Esophagus muscularis mucosa (tissue), 4 donors: ENCODE results near the gene RIN3. TPM values are rescaled to one million over a fixed set of nuclear protein-coding genes. Genes with fewer than 3 reads are reported as not detected.
"Not testable (repeated sequence)": the region's sequence is repeated elsewhere in the genome, so short reads cannot be mapped to it uniquely, and the experiment has no call there.

Source experiments
- DNase-seq: peaks from one replicate; pipeline ENCODE4 v3.0.0-alpha.2; 2017; ENCODE audit errors: extremely low spot score
- H3K27ac ChIP-seq, 4 donors: fragments of 200-600 bp; sonication (generic); replicated peaks in 1 of 4; 1 replicate in 3 of 4; 2 replicates in 1 of 4; pipeline ENCODE4 v1.5.1; 2016 to 2019; ENCODE audit warnings: mild to moderate bottlenecking in 1 of 4
- H3K27me3 ChIP-seq, 4 donors: fragments of 200-600 bp; sonication (generic); one replicate each; pipeline versions ENCODE4 v1.5.1 to v1.6.0; 2016 to 2019
- H3K36me3 ChIP-seq, 4 donors: fragments of 200-600 bp; sonication (generic); one replicate each; pipeline ENCODE4 v1.5.1; 2016 to 2019
- H3K4me1 ChIP-seq, 4 donors: fragments of 200-600 bp; sonication (generic); one replicate each; pipeline ENCODE4 v1.5.1; 2016 to 2019
- H3K4me3 ChIP-seq, 4 donors: fragments of 200-600 bp; sonication (generic); 1 replicate in 2 of 4; 2 replicates in 2 of 4; pipeline ENCODE4 v1.5.1; 2016 to 2019; ENCODE audit warnings: mild to moderate bottlenecking in 4 of 4, moderate library complexity in 1 of 4
- H3K9me3 ChIP-seq, 4 donors: fragments of 200-600 bp; sonication (generic); 1 replicate in 3 of 4; 2 replicates in 1 of 4; pipeline ENCODE4 v1.5.1; 2016 to 2019
- CTCF ChIP-seq, 3 experiments: fragments of 200-600 bp in 2 of 3; fragments of 450-650 bp in 1 of 3; sonication (generic) in 2 of 3; IDR thresholded peaks; one replicate each; pipeline ENCODE4 v1.5.1; 2017 to 2019; ENCODE audit warnings: antibody characterized with exemption in 3 of 3, mild to moderate bottlenecking in 2 of 3, moderate library complexity in 1 of 3
- EP300 ChIP-seq: sonication (generic); formaldehyde crosslinking; IDR thresholded peaks from one replicate; pipeline ENCODE4 v1.6.1; 2017; ENCODE audit warnings: antibody characterized with exemption
- POLR2A ChIP-seq: fragments of 450-650 bp; IDR thresholded peaks from one replicate; pipeline ENCODE4 v1.6.1; 2017; ENCODE audit warnings: antibody characterized with exemption, moderate library complexity, mild to moderate bottlenecking, low read depth
- POLR2AphosphoS5 ChIP-seq, 2 donors: sonication (generic); formaldehyde crosslinking; IDR thresholded peaks; one replicate each; pipeline ENCODE4 v1.6.1; 2017; ENCODE audit warnings: antibody characterized with exemption in 2 of 2
- WGBS: methylation state at CpG from one replicate; pipeline ENCODE4 v1.1.5; 2018; 5-methylcytosine and 5-hydroxymethylcytosine counted together
- intact Hi-C: fragments of 100-400 bp; cut with DNase I; formaldehyde crosslinking; loops from one replicate; pipeline ENCODE4 v1.15.1; 2023
- total RNA-seq, 4 donors: library from RNA; depleted of rRNA; stranded (reverse); fragments of >200 nt; gene quantifications; one replicate each; pipeline versions ENCODE4 v1.1.0 to v1.2.1, GENCODE V29; 2016

The RIN3 gene
- total RNA-seq, 4 donors from 2014 or later: 10.6 to 20.0 (median 13.1) TPM

GRCh38 chr14:92529903-92530302 lies 16.3 kb downstream of the RIN3 start:
- intact Hi-C loops: no loop called here
- H3K27me3 ChIP-seq: no peaks in the 10 kb centered on the region
- TF ChIP-seq POLR2A (no peak), CTCF (IDR thresholded peaks at IDR 0.05) (no peak), EP300 (no peak), POLR2AphosphoS5 (IDR thresholded peaks at IDR 0.05) (no peak)
- H3K9me3 ChIP-seq: no peaks in the 10 kb centered on the region
- DNase-seq: no peak
- WGBS: 75% methylated on average over 4 of the region's 4 CpGs
- peaks cover 0 to 21% (median 13%) of the 10 kb centered on the region in 4 donors for H3K4me1 ChIP-seq
- H3K27ac ChIP-seq: no peak overlapping the region
- H3K36me3 ChIP-seq: no peaks in the 10 kb centered on the region
- H3K4me3 ChIP-seq: no peak overlapping the region

GRCh38 chr14:92531106-92531873 lies 17.7 kb downstream of the RIN3 start:
- WGBS: 80% methylated on average over 14 of the region's 16 CpGs
- TF ChIP-seq CTCF (IDR thresholded peaks at IDR 0.05) (no peak), POLR2AphosphoS5 (IDR thresholded peaks at IDR 0.05) (peak; percentile 16 to 29)
- H3K36me3 ChIP-seq: no peaks in the 10 kb centered on the region
- H3K9me3 ChIP-seq: no peaks in the 10 kb centered on the region
- no peaks in the 10 kb centered on the region for H3K27me3 ChIP-seq
- no peak overlapping the region for H3K27ac ChIP-seq
- no peak overlapping the region for H3K4me3 ChIP-seq
- DNase-seq: no peak
- H3K4me1 ChIP-seq: peaks cover 3 to 19% (median 8%) of the 10 kb centered on the region in 4 donors
- intact Hi-C loops: no loop called here

- intact Hi-C loops: no loop called here
- no peaks in the 10 kb centered on the region for H3K27me3 ChIP-seq
- WGBS: 68% methylated on average over 10 of the region's 10 CpGs
- no peak overlapping the region for H3K4me3 ChIP-seq
- no peaks in the 10 kb centered on the region for H3K9me3 ChIP-seq
- H3K27ac ChIP-seq: no peak overlapping the region
- no peak for DNase-seq
- TF ChIP-seq POLR2A (no peak), EP300 (no peak), CTCF (IDR thresholded peaks at IDR 0.05) (no peak), POLR2AphosphoS5 (IDR thresholded peaks at IDR 0.05) (no peak)
- H3K36me3 ChIP-seq: no peaks in the 10 kb centered on the region
- H3K4me1 ChIP-seq: peaks cover 3 to 22% (median 10%) of the 10 kb centered on the region in 4 donors
These were observed 19.0 kb downstream of the RIN3 start for GRCh38 chr14:92532490-92533163.

GRCh38 chr14:92534932-92535643 lies 21.5 kb downstream of the RIN3 start:
- no peaks in the 10 kb centered on the region for H3K9me3 ChIP-seq
- intact Hi-C loops: no loop called here
- DNase-seq: no peak
- TF ChIP-seq POLR2A: no peak
- no peak for TF ChIP-seq CTCF (IDR thresholded peaks at IDR 0.05)
- no peak for TF ChIP-seq EP300
- TF ChIP-seq POLR2AphosphoS5 (IDR thresholded peaks at IDR 0.05): no peak
- no peak overlapping the region for H3K27ac ChIP-seq
- 79% methylated on average over 16 of the region's 17 CpGs for WGBS
- no peaks in the 10 kb centered on the region for H3K27me3 ChIP-seq
- H3K4me1 ChIP-seq: peaks cover 24 to 36% (median 30%) of the 10 kb centered on the region in 4 donors
- H3K36me3 ChIP-seq: no peaks in the 10 kb centered on the region
- H3K4me3 ChIP-seq: no peak overlapping the region

GRCh38 chr14:92536231-92536630 lies 22.6 kb downstream of the RIN3 start:
- H3K9me3 ChIP-seq: not testable (repeated sequence)
- WGBS: 54% methylated on average over 8 of the region's 8 CpGs

More at GRCh38 chr14:92536231-92536630, 22.6 kb downstream of the RIN3 start:
- DNase-seq, H3K4me3 ChIP-seq, intact Hi-C loops, H3K36me3 ChIP-seq, H3K27ac ChIP-seq, H3K27me3 ChIP-seq: not testable (repeated sequence)
- H3K4me1 ChIP-seq: peaks cover 29 to 47% (median 41%) of the 10 kb centered on the region in 4 donors
